ENCODE measurements around the gene AP1S1. TPM values are rescaled to one million over a fixed set of nuclear protein-coding genes. Genes with fewer than 3 reads are reported as not detected.

The AP1S1 gene
- total and polyA plus RNA-seq, 2 of the 13 experiments (the other 11 are each of a cell fraction or from before 2014, with no cell fraction given): 57.5 to 68.1 TPM

DNA sequence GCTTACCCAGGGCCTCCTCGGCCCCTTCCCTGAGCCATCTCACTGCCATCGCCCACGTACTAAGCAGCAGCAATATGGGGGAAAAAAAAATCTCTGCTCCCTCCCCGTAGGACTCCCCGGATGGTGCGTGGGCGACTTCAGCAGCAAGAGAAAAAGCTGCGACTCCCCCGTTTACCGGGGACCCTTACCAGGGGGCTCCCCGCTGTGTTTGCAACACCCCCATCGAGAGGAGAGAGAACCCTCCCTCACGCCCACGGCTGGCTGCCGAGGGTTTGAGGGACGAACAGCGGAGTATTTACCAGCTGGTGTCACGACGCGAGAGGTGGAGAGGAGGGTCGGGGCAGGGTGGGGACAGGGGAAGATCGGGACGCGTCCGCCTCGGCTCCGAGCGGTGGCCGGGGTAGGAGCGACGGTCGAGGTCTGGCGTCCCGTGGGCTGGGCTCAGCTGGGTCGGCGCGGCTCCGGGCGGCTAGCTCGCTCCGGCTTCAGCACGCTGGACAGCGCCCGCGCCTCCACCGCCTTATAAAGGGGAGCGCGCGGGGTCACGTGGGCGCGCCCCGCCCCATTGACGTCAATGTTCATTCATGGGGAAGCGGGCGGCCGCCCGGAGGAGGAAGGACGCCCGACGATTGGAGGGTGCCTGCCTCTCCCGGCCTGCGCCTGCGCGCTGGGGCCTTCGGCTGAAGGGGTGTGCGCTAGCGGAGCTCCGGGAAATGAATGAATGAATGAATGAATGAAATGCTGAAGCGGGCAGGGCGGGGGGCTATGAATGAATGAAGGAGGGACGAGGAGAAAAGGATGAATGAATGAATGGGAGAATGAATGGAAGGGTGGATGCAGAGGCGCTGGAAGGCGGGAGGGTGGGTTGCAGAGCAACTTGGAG is 11.0 kb downstream of the AP1S1 start, which contains the start of gene VGF (continued):
- TF ChIP-seq ZNF256 (CRISPR knock-in tag; conservative IDR thresholded peaks at IDR 0.05) (peak; percentile 99), ZNF512 (CRISPR knock-in tag; IDR thresholded peaks at IDR 0.05) (no peak), CCAR2 (optimal IDR thresholded peaks at IDR 0.05; ENCODE audit: low read depth, low read length) (no peak), PAWR (CRISPR knock-in tag; IDR thresholded peaks at IDR 0.05; ENCODE audit: borderline replicate concordance) (no peak), ZNF629 (CRISPR knock-in tag; conservative IDR thresholded peaks at IDR 0.05) (peak; percentile 64), CREB1 (IDR thresholded peaks at IDR 0.05) (peak; percentile 76), CREB1 (CRISPR knock-in tag; IDR thresholded peaks at IDR 0.05) (peak; percentile 77), RELA (CRISPR knock-in tag; IDR thresholded peaks at IDR 0.05) (peak; percentile 85; the same call in 1 of the 2 replicates), ZNF468 (CRISPR knock-in tag; IDR thresholded peaks at IDR 0.05) (peak; percentile 97), KAT7 (CRISPR knock-in tag; IDR thresholded peaks at IDR 0.05; ENCODE audit: borderline replicate concordance) (no peak), MAFF (IDR thresholded peaks at IDR 0.05; ENCODE audit: low read depth, low read length) (no peak), KLF15 (CRISPR knock-in tag; IDR thresholded peaks at IDR 0.05; ENCODE audit: borderline replicate concordance) (peak; percentile 99), SATB2 (CRISPR knock-in tag; IDR thresholded peaks at IDR 0.05) (peak; percentile 98), ZMYM3 (CRISPR knock-in tag; IDR thresholded peaks at IDR 0.05) (peak; percentile 62; the same call in 1 of the 2 replicates), NFE2L1 (CRISPR knock-in tag; IDR thresholded peaks at IDR 0.05; ENCODE audit: borderline replicate concordance) (no peak; the same call in 1 of the 2 replicates), RAD51 (IDR thresholded peaks at IDR 0.05; ENCODE audit: borderline replicate concordance) (peak; percentile 89), TOPORS (CRISPR knock-in tag; IDR thresholded peaks at IDR 0.05) (peak; percentile 91), AGO1 (IDR thresholded peaks at IDR 0.05; ENCODE audit: low read depth, low read length, poor library complexity, severe bottlenecking) (peak; percentile 74), HNRNPL (IDR thresholded peaks at IDR 0.05; ENCODE audit: low read depth, low read length) (no peak), ZBTB21 (CRISPR knock-in tag; IDR thresholded peaks at IDR 0.05) (peak; percentile 81), ZMYM2 (CRISPR knock-in tag; IDR thresholded peaks at IDR 0.05) (no peak)
- TF ChIP-seq, protein P1, sequence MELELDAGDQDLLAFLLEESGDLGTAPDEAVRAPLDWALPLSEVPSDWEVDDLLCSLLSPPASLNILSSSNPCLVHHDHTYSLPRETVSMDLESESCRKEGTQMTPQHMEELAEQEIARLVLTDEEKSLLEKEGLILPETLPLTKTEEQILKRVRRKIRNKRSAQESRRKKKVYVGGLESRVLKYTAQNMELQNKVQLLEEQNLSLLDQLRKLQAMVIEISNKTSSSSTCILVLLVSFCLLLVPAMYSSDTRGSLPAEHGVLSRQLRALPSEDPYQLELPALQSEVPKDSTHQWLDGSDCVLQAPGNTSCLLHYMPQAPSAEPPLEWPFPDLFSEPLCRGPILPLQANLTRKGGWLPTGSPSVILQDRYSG (CRISPR knock-in tag; IDR thresholded peaks at IDR 0.05): peak; percentile 99
- TF ChIP-seq, protein P2, sequence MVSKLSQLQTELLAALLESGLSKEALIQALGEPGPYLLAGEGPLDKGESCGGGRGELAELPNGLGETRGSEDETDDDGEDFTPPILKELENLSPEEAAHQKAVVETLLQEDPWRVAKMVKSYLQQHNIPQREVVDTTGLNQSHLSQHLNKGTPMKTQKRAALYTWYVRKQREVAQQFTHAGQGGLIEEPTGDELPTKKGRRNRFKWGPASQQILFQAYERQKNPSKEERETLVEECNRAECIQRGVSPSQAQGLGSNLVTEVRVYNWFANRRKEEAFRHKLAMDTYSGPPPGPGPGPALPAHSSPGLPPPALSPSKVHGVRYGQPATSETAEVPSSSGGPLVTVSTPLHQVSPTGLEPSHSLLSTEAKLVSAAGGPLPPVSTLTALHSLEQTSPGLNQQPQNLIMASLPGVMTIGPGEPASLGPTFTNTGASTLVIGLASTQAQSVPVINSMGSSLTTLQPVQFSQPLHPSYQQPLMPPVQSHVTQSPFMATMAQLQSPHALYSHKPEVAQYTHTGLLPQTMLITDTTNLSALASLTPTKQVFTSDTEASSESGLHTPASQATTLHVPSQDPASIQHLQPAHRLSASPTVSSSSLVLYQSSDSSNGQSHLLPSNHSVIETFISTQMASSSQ (IDR thresholded peaks at IDR 0.05; ENCODE audit: low read depth): no peak
- TF ChIP-seq, protein P2 (CRISPR knock-in tag; IDR thresholded peaks at IDR 0.05; ENCODE audit: borderline replicate concordance): peak; percentile 77

All from HepG2 (cell line).